GM21723 (cell line): Measurements from ENCODE around the gene PNN.

Source experiments
- ATAC-seq: cut with Tn5 transposase; IDR thresholded peaks from one replicate; pipeline ENCODE4 v1.9.1; 2021; ENCODE audit warnings: mild to moderate bottlenecking, moderate library complexity; ENCODE audit not compliant: unreplicated experiment

PNN gene

GRCh38 chr14:39228509-39229221 is 53.6 kb downstream of the PNN start:
- ATAC-seq: no peak

GRCh38 chr14:39229222-39229543 is 54.1 kb downstream of the PNN start:
- ATAC-seq: peak; percentile 41

GRCh38 chr14:39229601-39230110 is 54.6 kb downstream of the PNN start:
- ATAC-seq: no peak

GRCh38 chr14:39230416-39231035 is 55.5 kb downstream of the PNN start:
- no peak for ATAC-seq

DNA sequence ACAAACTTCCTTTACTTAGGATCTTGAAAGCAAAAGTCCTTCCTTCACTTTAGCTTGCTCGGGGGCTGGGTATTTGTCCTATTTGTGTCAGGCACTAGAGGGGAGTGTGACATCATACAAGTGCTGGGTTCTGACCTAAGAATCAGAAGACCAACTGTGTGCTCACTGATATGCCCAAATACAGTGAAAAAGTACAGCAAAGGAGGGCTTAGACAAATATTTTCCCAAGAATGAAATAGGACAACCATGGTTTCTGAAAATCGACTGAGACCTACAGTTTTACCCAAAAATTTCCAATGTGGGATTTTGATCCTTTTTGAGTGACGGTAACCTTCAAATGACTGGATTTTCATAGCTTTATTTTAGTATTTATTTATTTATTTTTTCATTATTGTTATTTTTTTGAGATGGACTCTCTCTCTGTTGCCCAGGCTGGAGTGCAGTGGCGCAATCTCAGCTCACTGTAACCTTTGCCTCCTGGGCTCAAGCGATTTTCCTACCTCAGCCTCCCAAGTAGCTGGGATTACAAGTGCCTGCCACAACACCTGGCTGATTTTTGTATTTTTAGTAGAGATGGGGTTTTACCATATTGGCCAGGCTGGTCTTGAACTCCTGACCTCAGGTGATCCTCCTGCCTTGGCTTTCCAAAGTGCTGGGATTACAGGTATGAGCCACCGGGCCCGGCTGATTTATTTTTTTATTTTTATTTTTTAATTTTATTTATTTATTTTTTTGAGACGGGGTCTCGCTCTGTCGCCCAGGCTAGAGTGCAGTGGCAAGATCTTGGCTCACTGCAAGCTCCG is 56.9 kb downstream of the PNN start:
- ATAC-seq: peak; percentile 77
